ENCODE measurements around the gene ARSI. TPM values are rescaled to one million over a fixed set of nuclear protein-coding genes. Genes with fewer than 3 reads are reported as not detected.

The ARSI gene
- total RNA-seq, 1 experiment from 2014 or later: 5.9 TPM

DNA sequence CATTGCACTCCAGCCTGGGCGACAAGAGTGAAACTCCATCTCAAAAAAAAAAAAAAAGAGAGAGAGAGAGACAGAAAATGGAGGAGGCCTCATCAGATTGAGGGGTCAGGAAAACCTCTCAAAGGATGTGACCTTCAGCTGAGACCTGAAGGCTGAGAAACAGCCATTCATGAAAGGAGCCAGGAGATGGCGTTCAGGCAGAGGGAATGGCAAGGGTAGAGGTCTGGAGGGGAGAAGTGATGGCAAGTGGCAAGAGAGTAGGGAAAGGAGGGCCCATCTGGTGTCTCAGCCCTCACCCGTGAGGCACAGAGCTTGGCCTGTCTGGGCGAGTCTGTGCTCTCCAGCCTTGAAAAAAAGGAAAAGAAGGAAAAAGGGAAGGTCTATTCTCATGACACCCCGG is 30.2 kb downstream of the ARSI start:
- Mint-ChIP-seq H3K4me3 (no peak overlapping the region), H3K27ac (no peak overlapping the region), H3K27me3 (ENCODE audit: low read depth) (no peaks in the 10 kb centered on the region), H3K36me3 (no peaks in the 10 kb centered on the region), H3K9me3 (no peaks in the 10 kb centered on the region), H3K4me1 (peaks cover 10% of the 10 kb centered on the region)
- CTCF ChIA-PET: interaction anchor here (0.7 to 3.9 kb wide), 19 partner anchors 10 to 261 kb away, joined by 3 to 71 read pairs (median 5); partner anchors contain the start of genes ARSI and TCOF1
- ATAC-seq: peak; percentile 93
- POLR2A ChIA-PET: interaction anchor here (0.6 to 1.0 kb wide), 2 partner anchors 28 to 78 kb away, joined by 4 to 5 read pairs; no protein-coding TSS in a partner anchor
- DNase-seq (ENCODE audit: low spot score): peak; percentile 56
- TF ChIP-seq, protein P1, sequence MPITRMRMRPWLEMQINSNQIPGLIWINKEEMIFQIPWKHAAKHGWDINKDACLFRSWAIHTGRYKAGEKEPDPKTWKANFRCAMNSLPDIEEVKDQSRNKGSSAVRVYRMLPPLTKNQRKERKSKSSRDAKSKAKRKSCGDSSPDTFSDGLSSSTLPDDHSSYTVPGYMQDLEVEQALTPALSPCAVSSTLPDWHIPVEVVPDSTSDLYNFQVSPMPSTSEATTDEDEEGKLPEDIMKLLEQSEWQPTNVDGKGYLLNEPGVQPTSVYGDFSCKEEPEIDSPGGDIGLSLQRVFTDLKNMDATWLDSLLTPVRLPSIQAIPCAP (CRISPR knock-in tag; IDR thresholded peaks at IDR 0.05): no peak
- TF ChIP-seq RORB (CRISPR knock-in tag; IDR thresholded peaks at IDR 0.05): no peak
- TF ChIP-seq CREB1 (CRISPR knock-in tag; IDR thresholded peaks at IDR 0.05): no peak
- TF ChIP-seq, protein P2, sequence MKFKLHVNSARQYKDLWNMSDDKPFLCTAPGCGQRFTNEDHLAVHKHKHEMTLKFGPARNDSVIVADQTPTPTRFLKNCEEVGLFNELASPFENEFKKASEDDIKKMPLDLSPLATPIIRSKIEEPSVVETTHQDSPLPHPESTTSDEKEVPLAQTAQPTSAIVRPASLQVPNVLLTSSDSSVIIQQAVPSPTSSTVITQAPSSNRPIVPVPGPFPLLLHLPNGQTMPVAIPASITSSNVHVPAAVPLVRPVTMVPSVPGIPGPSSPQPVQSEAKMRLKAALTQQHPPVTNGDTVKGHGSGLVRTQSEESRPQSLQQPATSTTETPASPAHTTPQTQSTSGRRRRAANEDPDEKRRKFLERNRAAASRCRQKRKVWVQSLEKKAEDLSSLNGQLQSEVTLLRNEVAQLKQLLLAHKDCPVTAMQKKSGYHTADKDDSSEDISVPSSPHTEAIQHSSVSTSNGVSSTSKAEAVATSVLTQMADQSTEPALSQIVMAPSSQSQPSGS (CRISPR knock-in tag; IDR thresholded peaks at IDR 0.05; ENCODE audit: borderline replicate concordance, low read depth): no peak
- TF ChIP-seq, protein P3, sequence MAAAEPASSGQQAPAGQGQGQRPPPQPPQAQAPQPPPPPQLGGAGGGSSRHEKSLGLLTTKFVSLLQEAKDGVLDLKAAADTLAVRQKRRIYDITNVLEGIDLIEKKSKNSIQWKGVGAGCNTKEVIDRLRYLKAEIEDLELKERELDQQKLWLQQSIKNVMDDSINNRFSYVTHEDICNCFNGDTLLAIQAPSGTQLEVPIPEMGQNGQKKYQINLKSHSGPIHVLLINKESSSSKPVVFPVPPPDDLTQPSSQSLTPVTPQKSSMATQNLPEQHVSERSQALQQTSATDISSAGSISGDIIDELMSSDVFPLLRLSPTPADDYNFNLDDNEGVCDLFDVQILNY (CRISPR knock-in tag; IDR thresholded peaks at IDR 0.05): no peak

DNA sequence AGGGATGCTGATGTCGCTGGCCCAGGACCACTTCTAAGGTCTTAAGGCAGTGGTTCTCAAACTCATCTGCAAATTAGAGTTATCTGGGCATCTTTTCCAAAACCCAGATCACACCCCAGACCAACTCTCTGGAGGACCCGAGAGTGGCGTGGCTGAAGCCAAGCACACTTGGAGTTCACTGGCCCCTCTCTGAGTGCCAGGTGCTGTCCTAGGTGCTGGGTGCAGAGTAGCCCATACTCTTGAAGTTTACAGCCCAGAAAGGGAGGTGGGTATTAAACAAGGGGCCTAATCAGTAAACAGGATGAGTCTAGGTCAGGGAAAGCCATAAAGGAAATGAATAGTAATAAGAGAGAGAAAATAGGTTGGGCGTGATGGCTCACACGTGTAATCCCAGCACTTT is 30.8 kb downstream of the ARSI start:
- Mint-ChIP-seq H3K4me3 (no peak overlapping the region), H3K9me3 (no peaks in the 10 kb centered on the region), H3K27ac (no peak overlapping the region), H3K4me1 (peaks cover 10% of the 10 kb centered on the region), H3K27me3 (ENCODE audit: low read depth) (no peaks in the 10 kb centered on the region), H3K36me3 (no peaks in the 10 kb centered on the region)
- no peak for TF ChIP-seq RORB (CRISPR knock-in tag; IDR thresholded peaks at IDR 0.05)
- no peak for DNase-seq (ENCODE audit: low spot score)
- ChIA-PET POLR2A (interaction anchor here (1.0 kb wide), 1 partner anchor 79 kb away, joined by 4 read pairs; no protein-coding TSS in a partner anchor), CTCF (interaction anchor here (0.7 to 3.9 kb wide), 16 partner anchors 10 to 260 kb away, joined by 3 to 71 read pairs (median 6); partner anchors contain the start of genes ARSI and TCOF1)
- no peak for ATAC-seq

DNA sequence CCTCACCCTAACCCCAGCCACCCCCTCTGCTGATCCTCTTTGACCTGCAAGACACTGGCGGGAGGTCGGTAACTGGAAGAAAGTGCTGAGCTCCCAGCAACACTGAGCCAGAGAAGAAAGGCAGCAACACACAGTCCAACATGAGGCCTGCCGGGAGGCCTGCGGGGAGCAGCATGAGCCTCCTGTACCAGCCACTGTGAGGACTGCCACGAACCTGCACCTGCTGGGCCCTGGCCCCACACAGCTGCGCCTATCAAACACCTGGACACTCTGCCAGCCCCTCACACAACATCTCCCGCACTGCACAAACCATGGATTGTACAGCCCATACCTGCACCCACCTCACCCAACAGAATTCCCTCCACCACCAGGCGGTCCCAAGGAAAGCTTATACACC is 31.4 kb downstream of the ARSI start:
- Mint-ChIP-seq H3K9me3 (no peaks in the 10 kb centered on the region), H3K4me1 (peaks cover 10% of the 10 kb centered on the region), H3K27ac (no peak overlapping the region), H3K27me3 (ENCODE audit: low read depth) (no peaks in the 10 kb centered on the region), H3K36me3 (no peaks in the 10 kb centered on the region), H3K4me3 (no peak overlapping the region)
- ChIA-PET CTCF (interaction anchor here (1.6 to 3.9 kb wide), 3 partner anchors 15 to 79 kb away, joined by 4 to 71 read pairs (median 6); no protein-coding TSS in a partner anchor), POLR2A (no interaction called here)
- ATAC-seq (no peak), DNase-seq (ENCODE audit: low spot score) (no peak)
- TF ChIP-seq FOXJ3 (CRISPR knock-in tag; IDR thresholded peaks at IDR 0.05; ENCODE audit: borderline replicate concordance): no peak
- TF ChIP-seq, protein P4, sequence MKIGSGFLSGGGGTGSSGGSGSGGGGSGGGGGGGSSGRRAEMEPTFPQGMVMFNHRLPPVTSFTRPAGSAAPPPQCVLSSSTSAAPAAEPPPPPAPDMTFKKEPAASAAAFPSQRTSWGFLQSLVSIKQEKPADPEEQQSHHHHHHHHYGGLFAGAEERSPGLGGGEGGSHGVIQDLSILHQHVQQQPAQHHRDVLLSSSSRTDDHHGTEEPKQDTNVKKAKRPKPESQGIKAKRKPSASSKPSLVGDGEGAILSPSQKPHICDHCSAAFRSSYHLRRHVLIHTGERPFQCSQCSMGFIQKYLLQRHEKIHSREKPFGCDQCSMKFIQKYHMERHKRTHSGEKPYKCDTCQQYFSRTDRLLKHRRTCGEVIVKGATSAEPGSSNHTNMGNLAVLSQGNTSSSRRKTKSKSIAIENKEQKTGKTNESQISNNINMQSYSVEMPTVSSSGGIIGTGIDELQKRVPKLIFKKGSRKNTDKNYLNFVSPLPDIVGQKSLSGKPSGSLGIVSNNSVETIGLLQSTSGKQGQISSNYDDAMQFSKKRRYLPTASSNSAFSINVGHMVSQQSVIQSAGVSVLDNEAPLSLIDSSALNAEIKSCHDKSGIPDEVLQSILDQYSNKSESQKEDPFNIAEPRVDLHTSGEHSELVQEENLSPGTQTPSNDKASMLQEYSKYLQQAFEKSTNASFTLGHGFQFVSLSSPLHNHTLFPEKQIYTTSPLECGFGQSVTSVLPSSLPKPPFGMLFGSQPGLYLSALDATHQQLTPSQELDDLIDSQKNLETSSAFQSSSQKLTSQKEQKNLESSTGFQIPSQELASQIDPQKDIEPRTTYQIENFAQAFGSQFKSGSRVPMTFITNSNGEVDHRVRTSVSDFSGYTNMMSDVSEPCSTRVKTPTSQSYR (CRISPR knock-in tag; IDR thresholded peaks at IDR 0.05): no peak
- TF ChIP-seq, protein P3 (CRISPR knock-in tag; IDR thresholded peaks at IDR 0.05): no peak
- no peak for TF ChIP-seq MXD4 (CRISPR knock-in tag; IDR thresholded peaks at IDR 0.05; ENCODE audit: borderline replicate concordance)
- TF ChIP-seq, protein P1 (CRISPR knock-in tag; IDR thresholded peaks at IDR 0.05): no peak
- TF ChIP-seq ETV6 (CRISPR knock-in tag; IDR thresholded peaks at IDR 0.05): no peak
- TF ChIP-seq, protein P5, sequence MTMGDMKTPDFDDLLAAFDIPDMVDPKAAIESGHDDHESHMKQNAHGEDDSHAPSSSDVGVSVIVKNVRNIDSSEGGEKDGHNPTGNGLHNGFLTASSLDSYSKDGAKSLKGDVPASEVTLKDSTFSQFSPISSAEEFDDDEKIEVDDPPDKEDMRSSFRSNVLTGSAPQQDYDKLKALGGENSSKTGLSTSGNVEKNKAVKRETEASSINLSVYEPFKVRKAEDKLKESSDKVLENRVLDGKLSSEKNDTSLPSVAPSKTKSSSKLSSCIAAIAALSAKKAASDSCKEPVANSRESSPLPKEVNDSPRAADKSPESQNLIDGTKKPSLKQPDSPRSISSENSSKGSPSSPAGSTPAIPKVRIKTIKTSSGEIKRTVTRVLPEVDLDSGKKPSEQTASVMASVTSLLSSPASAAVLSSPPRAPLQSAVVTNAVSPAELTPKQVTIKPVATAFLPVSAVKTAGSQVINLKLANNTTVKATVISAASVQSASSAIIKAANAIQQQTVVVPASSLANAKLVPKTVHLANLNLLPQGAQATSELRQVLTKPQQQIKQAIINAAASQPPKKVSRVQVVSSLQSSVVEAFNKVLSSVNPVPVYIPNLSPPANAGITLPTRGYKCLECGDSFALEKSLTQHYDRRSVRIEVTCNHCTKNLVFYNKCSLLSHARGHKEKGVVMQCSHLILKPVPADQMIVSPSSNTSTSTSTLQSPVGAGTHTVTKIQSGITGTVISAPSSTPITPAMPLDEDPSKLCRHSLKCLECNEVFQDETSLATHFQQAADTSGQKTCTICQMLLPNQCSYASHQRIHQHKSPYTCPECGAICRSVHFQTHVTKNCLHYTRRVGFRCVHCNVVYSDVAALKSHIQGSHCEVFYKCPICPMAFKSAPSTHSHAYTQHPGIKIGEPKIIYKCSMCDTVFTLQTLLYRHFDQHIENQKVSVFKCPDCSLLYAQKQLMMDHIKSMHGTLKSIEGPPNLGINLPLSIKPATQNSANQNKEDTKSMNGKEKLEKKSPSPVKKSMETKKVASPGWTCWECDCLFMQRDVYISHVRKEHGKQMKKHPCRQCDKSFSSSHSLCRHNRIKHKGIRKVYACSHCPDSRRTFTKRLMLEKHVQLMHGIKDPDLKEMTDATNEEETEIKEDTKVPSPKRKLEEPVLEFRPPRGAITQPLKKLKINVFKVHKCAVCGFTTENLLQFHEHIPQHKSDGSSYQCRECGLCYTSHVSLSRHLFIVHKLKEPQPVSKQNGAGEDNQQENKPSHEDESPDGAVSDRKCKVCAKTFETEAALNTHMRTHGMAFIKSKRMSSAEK (CRISPR knock-in tag; IDR thresholded peaks at IDR 0.05; ENCODE audit: borderline replicate concordance): no peak
- TF ChIP-seq, protein P6, sequence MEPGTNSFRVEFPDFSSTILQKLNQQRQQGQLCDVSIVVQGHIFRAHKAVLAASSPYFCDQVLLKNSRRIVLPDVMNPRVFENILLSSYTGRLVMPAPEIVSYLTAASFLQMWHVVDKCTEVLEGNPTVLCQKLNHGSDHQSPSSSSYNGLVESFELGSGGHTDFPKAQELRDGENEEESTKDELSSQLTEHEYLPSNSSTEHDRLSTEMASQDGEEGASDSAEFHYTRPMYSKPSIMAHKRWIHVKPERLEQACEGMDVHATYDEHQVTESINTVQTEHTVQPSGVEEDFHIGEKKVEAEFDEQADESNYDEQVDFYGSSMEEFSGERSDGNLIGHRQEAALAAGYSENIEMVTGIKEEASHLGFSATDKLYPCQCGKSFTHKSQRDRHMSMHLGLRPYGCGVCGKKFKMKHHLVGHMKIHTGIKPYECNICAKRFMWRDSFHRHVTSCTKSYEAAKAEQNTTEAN (CRISPR knock-in tag; IDR thresholded peaks at IDR 0.05): no peak
- no peak for TF ChIP-seq SMAD4 (CRISPR knock-in tag; IDR thresholded peaks at IDR 0.05)
- TF ChIP-seq ZNF219 (CRISPR knock-in tag; IDR thresholded peaks at IDR 0.05; ENCODE audit: borderline replicate concordance): no peak
- TF ChIP-seq ZNF671 (CRISPR knock-in tag; IDR thresholded peaks at IDR 0.05): no peak
- TF ChIP-seq, protein P7, sequence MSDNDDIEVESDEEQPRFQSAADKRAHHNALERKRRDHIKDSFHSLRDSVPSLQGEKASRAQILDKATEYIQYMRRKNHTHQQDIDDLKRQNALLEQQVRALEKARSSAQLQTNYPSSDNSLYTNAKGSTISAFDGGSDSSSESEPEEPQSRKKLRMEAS (CRISPR knock-in tag; IDR thresholded peaks at IDR 0.05): no peak
